SU-DHL-6 (cell line): ENCODE measurements around the gene SUCO.
"Not testable (repeated sequence)": the region's sequence is repeated elsewhere in the genome, so short reads cannot be mapped to it uniquely, and the experiment has no call there.

ENCODE experiments used
- H2AFZ ChIP-seq: fragments of 200-600 bp; sonication (generic); 2 replicates; pipeline ENCODE4 v1.6.1; 2014; ENCODE audit warnings: low read depth, mild to moderate bottlenecking, moderate library complexity, mixed read lengths, antibody characterized with exemption, low read length; ENCODE audit not compliant: severe bottlenecking
- H3F3A ChIP-seq: fragments of 200-600 bp; shearing (Covaris generic); 2 replicates; pipeline ENCODE4 v1.6.0; 2016; ENCODE audit warnings: antibody characterized with exemption, mild to moderate bottlenecking; ENCODE audit not compliant: insufficient read depth
- H3K27ac ChIP-seq: fragments of 200-600 bp; sonication (generic); 2 replicates; pipeline ENCODE4 v1.5.1; 2016; ENCODE audit warnings: low read depth, mild to moderate bottlenecking, low read length, moderate library complexity, mixed read lengths
- H3K27me3 ChIP-seq: fragments of 200-600 bp; sonication (generic), shearing (Covaris generic); 2 replicates; pipeline ENCODE4 v1.6.0; 2014; ENCODE audit warnings: mild to moderate bottlenecking, low read length
- H3K36me3 ChIP-seq: fragments of 200-600 bp; sonication (generic); 2 replicates; pipeline ENCODE4 v1.6.1; 2014; ENCODE audit warnings: mild to moderate bottlenecking, low read length, mixed read lengths
- H3K4me2 ChIP-seq: fragments of 300-600, 200-600 bp; shearing (Covaris generic), sonication (generic); 2 replicates; pipeline ENCODE4 v1.6.0; 2014; ENCODE audit warnings: low read length, low read depth, mild to moderate bottlenecking; ENCODE audit not compliant: poor library complexity, severe bottlenecking
- H3K4me3 ChIP-seq: fragments of 200-600 bp; sonication (generic); 2 replicates; pipeline ENCODE4 v1.5.1; 2014; ENCODE audit warnings: antibody characterized with exemption, low read length, mild to moderate bottlenecking, mixed read lengths; ENCODE audit not compliant: insufficient read depth, poor library complexity, severe bottlenecking
- H3K79me2 ChIP-seq: fragments of 200-600 bp; sonication (generic); 2 replicates; pipeline ENCODE4 v1.6.1; 2014; ENCODE audit warnings: mild to moderate bottlenecking, low read length, moderate library complexity; ENCODE audit not compliant: insufficient read depth
- H3K9ac ChIP-seq: fragments of 200-600 bp; sonication (generic); 2 replicates; pipeline ENCODE4 v1.7.0; 2014; ENCODE audit warnings: mild to moderate bottlenecking, low read length
- H3K9me2 ChIP-seq: fragments of 200-600 bp; sonication (generic); replicated peaks from 2 replicates; pipeline ENCODE4 v1.6.1; 2014; ENCODE audit warnings: low read length; ENCODE audit not compliant: insufficient read depth
- H3K9me3 ChIP-seq: fragments of 200-600 bp; sonication (generic); 2 replicates; pipeline ENCODE4 v1.6.1; 2014; ENCODE audit warnings: low read length, mixed read lengths; ENCODE audit not compliant: insufficient read depth
- H4K20me1 ChIP-seq: fragments of 200-600 bp; sonication (generic); 2 replicates; pipeline ENCODE4 v1.6.1; 2014; ENCODE audit warnings: low read depth, mild to moderate bottlenecking, antibody characterized with exemption, low read length, moderate library complexity, mixed read lengths
- CTCF ChIP-seq: fragments of 200-600 bp; sonication (generic); IDR thresholded peaks from one replicate; pipeline ENCODE4 v1.5.1; 2017; ENCODE audit warnings: antibody characterized with exemption, mild to moderate bottlenecking, low read length, moderate library complexity; ENCODE audit not compliant: insufficient read depth, poor library complexity, severe bottlenecking
- EZH2phosphoT487 ChIP-seq: fragments of 200-600 bp; sonication (generic), shearing (Covaris generic); conservative IDR thresholded peaks from 2 replicates; pipeline ENCODE4 v1.6.1; 2018; ENCODE audit warnings: mild to moderate bottlenecking, antibody characterized with exemption, low read length, moderate library complexity, mixed read lengths

The SUCO gene

DNA sequence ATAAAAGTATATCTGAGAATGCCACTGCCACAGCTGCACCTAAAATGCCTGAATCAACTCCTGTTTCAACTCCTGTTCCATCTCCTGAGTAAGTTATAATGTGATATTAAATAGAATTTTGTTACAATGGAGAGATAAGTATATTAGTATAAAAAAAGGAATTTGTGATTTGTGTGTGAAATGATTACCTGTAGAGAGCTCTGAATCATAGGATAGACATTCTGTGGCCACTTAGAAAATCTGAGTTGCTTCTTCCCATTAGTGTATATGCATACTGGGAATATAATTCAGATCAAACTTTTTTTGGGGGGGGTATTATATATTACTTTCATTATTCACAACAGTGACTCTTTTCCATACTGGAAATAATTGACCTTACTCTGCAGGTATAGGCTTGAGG is 52.9 kb downstream of the SUCO start:
- TF ChIP-seq EZH2phosphoT487 (no peak), CTCF (no peak)
- Histone ChIP-seq H3K27ac (no peak overlapping the region), H4K20me1 (no peaks in the 10 kb centered on the region), H3K4me3 (no peak overlapping the region), H3F3A (peaks cover 5% of the 10 kb centered on the region; the same call in 1 of the 2 replicates), H3K27me3 (no peaks in the 10 kb centered on the region), H3K9me3 (no peaks in the 10 kb centered on the region), H3K79me2 (no peaks in the 10 kb centered on the region), H2AFZ (no peak overlapping the region), H3K4me2 (no peak overlapping the region), H3K36me3 (peaks cover 35% of the 10 kb centered on the region), H3K9ac (no peak overlapping the region), H3K9me2 (no peaks in the 10 kb centered on the region)

GRCh38 chr1:172588296-172589291 is 55.6 kb downstream of the SUCO start:
- H3K79me2 ChIP-seq, result no peaks in the 10 kb centered on the region
- H3K9me3 ChIP-seq, result no peaks in the 10 kb centered on the region
- TF ChIP-seq EZH2phosphoT487 (no peak), CTCF (no peak)
- H3K9ac ChIP-seq, result no peak overlapping the region
- no peaks in the 10 kb centered on the region for H3K9me2 ChIP-seq
- H3K27ac ChIP-seq, result no peak overlapping the region
- H3K36me3 ChIP-seq, result peaks cover 33% of the 10 kb centered on the region
- no peak overlapping the region for H3K4me3 ChIP-seq
- H3K27me3 ChIP-seq, result no peaks in the 10 kb centered on the region
- H2AFZ ChIP-seq, result no peak overlapping the region
- no peaks in the 10 kb centered on the region for H4K20me1 ChIP-seq
- no peak overlapping the region for H3K4me2 ChIP-seq
- H3F3A ChIP-seq, result no peaks in the 10 kb centered on the region

GRCh38 chr1:172589553-172589952 is 56.6 kb downstream of the SUCO start:
- H3K4me3 ChIP-seq, result no peak overlapping the region
- H3K9ac ChIP-seq, result no peak overlapping the region
- no peak overlapping the region for H2AFZ ChIP-seq
- H3K9me2 ChIP-seq, result no peaks in the 10 kb centered on the region
- H3K4me2 ChIP-seq, result no peak overlapping the region
- H3F3A ChIP-seq, result no peaks in the 10 kb centered on the region
- H3K27ac ChIP-seq, result no peak overlapping the region
- TF ChIP-seq EZH2phosphoT487 (no peak), CTCF (no peak)
- no peaks in the 10 kb centered on the region for H3K9me3 ChIP-seq
- H3K36me3 ChIP-seq, result peaks cover 33% of the 10 kb centered on the region
- H3K27me3 ChIP-seq, result no peaks in the 10 kb centered on the region
- no peaks in the 10 kb centered on the region for H4K20me1 ChIP-seq
- H3K79me2 ChIP-seq, result no peaks in the 10 kb centered on the region

GRCh38 chr1:172591429-172591828 is 58.5 kb downstream of the SUCO start:
- H3K9me3 ChIP-seq, H3K27ac ChIP-seq, H3K4me2 ChIP-seq, H3F3A ChIP-seq, H3K9ac ChIP-seq, H3K9me2 ChIP-seq, H3K79me2 ChIP-seq, H4K20me1 ChIP-seq, H3K27me3 ChIP-seq, H3K4me3 ChIP-seq, H2AFZ ChIP-seq: not testable (repeated sequence)
- H3K36me3 ChIP-seq, result peaks cover 30% of the 10 kb centered on the region

- H3K9ac ChIP-seq, H3K27me3 ChIP-seq, H3K4me3 ChIP-seq, H3K4me2 ChIP-seq, H4K20me1 ChIP-seq, H3K79me2 ChIP-seq, H3K9me3 ChIP-seq, H2AFZ ChIP-seq, H3K27ac ChIP-seq, H3F3A ChIP-seq, H3K9me2 ChIP-seq: not testable (repeated sequence)
- H3K36me3 ChIP-seq, result peaks cover 25% of the 10 kb centered on the region
Observed at GRCh38 chr1:172595066-172595465, 62.1 kb downstream of the SUCO start.

DNA sequence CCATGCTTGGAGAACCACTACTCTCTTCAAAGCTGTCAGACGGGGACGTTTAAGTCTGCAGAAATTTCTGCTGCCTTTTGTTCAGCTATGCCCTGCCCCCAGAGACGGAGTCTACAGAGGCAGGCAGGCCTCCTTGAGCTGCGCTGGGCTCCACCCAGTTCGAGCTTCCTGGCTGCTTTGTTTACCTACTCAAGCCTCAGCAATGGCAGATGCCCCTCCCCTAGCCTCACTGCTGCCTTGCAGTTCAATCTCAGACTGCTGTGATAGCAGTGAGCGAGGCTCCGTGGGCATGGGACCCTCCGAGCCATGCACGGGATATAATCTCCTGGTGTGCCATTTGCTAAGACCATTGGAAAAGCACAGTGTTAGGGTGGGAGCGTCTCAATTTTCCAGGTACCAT is 63.8 kb downstream of the SUCO start:
- not testable (repeated sequence) for H3K27ac ChIP-seq, H2AFZ ChIP-seq, H3K4me3 ChIP-seq, H4K20me1 ChIP-seq, H3K9ac ChIP-seq, H3K27me3 ChIP-seq, H3K79me2 ChIP-seq, H3K9me3 ChIP-seq, H3K4me2 ChIP-seq, H3K9me2 ChIP-seq, H3F3A ChIP-seq
- H3K36me3 ChIP-seq, result peaks cover 19% of the 10 kb centered on the region
